B cell (primary cell): ENCODE data around the gene FATE1.

ENCODE experiments used
- EZH2 ChIP-seq: IDR thresholded peaks from 2 replicates; pipeline ENCODE4 v1.6.1; 2012; ENCODE audit warnings: borderline replicate concordance, low read depth, mild to moderate bottlenecking, moderate library complexity, low read length; ENCODE audit not compliant: insufficient read depth, poor library complexity, severe bottlenecking
- TF ChIP-seq, protein P1 (sequence below): fragments of 200-600 bp; IDR thresholded peaks from one replicate; pipeline ENCODE4 v1.8.0; 2022; ENCODE audit warnings: antibody characterized with exemption, mild to moderate bottlenecking

DNA sequence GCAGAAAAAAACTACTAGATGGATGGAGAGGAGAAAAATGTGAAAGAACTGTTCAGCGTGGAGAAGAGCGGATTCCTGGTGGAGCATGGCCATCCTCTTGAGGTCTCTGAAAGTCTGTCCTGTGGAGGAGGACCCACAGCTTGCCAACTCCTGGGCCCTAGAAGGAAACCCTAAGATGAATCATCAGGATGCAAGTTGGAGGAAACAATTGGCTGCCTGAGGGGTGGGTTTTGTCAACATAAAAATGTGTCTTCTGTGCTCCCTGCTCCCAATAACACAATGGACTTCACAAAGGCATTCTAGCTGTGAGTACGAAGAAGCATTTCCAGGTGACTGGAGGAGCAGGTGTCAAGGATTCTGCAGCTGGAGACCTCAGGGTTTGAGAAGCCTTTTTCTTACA lies 55.9 kb downstream of the FATE1 start:
- TF ChIP-seq EZH2 = no peak
- TF ChIP-seq, protein P1, sequence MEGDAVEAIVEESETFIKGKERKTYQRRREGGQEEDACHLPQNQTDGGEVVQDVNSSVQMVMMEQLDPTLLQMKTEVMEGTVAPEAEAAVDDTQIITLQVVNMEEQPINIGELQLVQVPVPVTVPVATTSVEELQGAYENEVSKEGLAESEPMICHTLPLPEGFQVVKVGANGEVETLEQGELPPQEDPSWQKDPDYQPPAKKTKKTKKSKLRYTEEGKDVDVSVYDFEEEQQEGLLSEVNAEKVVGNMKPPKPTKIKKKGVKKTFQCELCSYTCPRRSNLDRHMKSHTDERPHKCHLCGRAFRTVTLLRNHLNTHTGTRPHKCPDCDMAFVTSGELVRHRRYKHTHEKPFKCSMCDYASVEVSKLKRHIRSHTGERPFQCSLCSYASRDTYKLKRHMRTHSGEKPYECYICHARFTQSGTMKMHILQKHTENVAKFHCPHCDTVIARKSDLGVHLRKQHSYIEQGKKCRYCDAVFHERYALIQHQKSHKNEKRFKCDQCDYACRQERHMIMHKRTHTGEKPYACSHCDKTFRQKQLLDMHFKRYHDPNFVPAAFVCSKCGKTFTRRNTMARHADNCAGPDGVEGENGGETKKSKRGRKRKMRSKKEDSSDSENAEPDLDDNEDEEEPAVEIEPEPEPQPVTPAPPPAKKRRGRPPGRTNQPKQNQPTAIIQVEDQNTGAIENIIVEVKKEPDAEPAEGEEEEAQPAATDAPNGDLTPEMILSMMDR = no peak
